ENCODE data around the gene EME1.
"Not testable (repeated sequence)": the region's sequence is repeated elsewhere in the genome, so short reads cannot be mapped to it uniquely, and the experiment has no call there.

The EME1 gene

DNA sequence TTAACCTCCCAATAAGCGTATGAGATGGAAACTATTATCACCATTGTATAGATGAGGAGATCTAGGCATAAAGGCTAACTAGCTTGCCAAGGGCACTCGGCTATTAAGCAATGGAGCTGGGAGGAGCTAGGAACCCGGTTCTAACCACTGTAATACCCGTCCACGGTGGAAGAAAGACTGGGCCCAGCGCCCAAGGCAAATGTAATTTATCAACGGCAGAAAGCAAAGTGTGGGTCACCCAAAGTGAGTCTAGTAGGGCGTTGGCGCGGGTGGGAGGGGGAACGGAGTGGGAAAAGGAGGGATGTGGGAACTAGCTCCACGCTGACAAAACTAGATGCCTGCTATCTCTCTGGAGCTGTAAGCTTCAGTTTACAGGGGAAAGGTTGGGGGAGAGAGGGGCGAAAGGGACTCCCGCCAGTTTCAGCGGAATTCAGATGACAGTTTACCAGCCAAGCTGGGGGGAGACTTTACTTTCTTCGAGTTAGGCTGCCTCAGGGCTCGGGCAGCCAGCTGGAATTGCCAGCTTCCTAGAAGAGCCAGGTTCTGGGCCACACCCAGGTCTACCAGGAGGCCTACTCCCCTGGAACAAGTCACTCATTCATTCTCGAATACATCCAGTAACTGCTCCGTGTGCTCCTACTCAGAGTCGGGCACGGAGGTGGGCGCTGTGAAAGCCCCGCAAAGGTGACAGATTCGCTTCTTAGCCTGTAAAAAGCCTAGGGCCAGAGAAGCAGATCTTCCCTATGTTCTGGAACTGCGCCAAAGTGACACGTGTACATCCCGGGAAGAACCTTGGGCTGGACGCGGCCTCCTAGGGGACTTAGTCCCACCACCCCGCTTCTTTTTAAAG lies 23.5 kb downstream of the EME1 start:
- peak; percentile 69 for DNase-seq

DNA sequence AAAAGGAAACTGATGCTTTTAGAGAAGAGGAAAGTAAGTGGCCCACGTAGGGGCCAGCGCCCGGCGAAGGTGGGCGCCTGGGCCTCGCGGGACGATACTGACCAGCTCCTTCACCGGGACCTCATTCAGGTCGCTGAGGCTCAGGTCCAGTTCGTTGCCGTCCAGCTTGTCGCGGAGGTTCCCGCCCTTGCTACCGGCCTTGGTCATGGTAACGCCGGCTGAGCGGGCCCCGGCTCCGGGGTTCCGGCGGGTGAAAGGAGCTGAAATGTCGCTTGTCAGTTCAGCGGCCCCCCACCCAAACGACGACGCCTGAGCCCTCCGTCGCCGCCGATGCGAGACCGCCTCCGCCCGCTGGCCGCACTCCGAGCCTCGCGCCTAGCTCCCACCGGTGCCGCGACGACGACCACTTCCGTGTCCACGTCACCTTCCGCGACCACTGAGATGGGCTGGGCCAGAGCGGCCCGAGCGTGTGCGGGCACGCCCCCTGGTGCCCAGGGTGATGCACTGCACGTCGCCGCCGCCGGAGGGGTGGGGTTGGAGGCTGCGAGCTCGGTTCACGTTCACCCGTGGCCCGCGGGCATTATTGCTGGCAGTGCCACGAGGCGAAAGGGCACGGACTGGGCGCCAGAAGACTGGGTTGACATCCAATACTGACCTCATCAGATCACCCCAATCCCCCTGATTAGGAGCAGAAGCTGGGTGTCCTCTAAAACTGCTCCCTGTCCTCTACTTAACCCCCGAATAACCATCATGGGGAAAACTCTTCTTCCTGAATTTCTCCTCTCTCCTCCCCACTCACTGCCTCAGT lies 24.3 kb downstream of the EME1 start, which contains the start of gene LRRC59:
TSS of gene LRRC59 (minus strand) at position 413 of the 808 bp plus-strand sequence. CDS start at position 207, 206 bp downstream.
- peak; percentile 81 for DNase-seq

DNA sequence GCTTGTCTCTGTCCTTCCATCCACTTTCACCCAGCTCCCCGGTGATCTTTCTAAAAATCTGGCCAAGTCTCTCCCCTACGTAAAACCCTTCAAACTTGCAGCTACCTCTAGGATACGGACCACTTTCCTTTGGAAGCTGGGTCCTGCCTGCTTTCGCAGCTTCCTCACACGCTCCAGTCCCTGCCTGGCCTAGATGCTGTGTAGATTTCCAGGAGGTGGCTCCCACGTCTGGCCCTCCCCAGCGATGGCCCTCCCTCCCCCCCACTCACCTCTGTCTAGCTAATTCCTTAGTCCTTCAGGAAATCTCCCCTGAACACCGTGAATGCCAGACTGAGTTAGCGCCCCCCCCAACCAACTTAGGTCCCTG lies 24.9 kb downstream of the EME1 start:
- DNase-seq, result no peak

DNA sequence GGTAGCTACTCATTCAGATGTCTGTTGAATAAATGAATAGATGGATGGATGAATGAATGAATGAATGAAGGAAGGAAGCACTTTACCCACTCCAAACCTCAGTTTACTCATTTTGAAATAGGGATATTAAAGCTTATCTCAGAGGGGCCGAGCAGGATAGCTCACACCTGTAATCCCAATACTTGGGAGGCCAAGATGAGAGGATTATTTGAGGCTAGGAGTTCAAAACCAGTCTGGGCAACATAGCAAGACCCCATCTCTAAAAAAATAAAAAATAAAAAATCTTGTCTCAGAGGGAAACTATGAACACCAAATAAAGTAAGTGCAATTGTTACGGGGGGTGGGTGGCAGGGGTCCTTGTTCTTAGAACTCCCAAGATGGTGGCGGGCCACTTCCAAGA lies 25.6 kb downstream of the EME1 start:
- DNase-seq, result not testable (repeated sequence)

DNA sequence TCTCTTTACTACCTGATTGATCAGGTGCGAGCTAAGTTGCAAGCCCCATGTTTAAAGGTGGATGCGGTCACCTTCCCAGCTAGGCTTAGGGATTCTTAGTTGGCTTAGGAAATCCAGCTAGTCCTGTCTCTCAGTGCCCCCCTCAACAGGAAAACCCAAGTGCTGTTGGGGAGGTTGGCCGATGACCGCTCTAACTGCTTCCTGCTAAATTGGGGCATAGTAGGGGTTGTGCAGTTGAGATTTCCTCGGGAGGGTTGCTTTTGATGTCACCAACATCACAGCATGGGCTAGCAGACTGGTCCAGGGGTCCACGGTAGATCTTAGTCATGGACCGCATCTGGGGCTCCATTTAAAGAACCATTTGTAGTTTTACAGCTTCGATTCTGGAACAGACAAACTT lies 26.6 kb downstream of the EME1 start:
- not testable (repeated sequence) for DNase-seq

DNA sequence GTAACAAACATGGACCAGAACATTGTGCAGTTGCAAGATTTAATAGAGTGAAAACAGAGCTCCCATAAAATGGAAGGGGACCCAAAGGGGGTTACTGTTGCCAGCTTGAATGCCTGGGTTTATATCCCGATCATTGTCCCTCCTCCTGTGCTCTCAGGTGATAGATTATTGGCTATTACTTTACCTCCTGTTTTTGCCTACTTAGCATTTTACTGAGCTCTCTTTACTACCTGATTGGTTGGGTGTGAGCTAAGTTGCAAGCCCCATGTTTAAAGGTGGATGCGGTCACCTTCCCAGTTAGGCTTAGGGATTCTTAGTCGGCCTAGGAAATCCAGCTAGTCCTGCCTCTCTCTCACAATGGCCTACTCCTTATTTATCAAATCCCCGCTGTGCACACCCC lies 32.3 kb downstream of the EME1 start:
- not testable (repeated sequence) for DNase-seq

DNA sequence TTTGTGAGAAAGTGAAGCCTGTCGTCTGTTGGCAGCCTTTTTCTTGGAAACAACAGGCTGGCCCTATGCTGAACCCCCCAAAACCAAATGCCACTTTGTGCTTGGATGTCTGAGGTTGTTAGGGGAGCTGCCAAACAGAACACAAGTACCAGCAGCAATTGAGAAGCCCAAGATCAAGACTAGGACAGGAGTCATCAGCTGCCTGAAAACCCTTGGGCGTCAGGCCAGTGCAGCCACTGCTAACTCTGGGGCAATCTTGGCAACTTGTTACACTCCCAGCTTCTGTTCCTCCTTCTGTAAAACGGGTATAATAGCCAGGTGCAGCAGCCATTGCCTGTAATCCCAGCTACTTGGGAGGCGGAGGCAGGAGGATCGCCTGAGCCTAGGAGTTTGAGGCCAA lies 33.5 kb downstream of the EME1 start:
- no peak for DNase-seq

DNA sequence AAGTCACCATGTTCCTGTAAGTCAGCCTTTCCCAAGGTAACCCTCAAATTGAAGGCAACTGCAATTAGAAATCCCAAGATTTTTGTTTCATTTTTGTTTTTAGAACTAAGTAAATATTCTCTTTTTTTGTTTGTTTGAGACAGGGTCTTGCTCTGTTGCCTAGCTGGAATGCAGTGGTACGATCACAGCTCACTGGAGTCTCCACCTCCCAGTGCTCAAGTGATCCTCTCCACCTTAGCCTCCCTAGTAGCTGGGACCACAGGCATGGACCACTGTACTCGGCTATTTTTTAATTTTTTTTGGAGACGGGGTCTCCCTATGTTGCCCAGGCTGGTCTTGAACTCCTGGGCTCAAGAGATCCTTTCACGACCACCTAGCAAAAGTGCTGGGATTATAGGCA lies 34.9 kb downstream of the EME1 start:
- no peak for DNase-seq

DNA sequence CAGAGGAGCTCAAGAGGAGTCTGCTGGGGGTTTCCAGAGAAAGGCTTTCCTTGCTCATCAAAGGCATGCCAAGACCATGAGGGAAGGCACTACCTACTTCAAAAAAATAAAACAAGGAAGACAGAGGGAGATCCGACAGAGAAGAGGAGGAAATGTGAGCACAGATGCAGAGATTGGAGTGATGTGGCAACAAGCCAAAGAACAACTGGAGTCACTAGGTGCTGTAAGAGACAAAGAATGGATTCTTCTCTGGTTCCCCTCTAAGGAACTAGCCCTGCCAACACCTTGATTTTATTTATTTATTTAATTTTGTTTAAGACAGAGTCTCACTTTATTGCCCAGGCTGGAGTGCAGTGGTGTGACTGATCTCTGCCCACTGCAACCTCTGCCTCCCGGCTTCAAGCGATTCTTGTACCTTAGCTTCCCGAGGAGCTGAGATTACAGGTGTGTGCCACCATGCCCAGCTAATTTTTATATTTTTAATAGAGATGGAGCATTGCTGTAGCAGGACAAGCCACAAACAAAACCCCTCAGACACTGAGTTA lies 39.2 kb downstream of the EME1 start:
- no peak for DNase-seq

DNA sequence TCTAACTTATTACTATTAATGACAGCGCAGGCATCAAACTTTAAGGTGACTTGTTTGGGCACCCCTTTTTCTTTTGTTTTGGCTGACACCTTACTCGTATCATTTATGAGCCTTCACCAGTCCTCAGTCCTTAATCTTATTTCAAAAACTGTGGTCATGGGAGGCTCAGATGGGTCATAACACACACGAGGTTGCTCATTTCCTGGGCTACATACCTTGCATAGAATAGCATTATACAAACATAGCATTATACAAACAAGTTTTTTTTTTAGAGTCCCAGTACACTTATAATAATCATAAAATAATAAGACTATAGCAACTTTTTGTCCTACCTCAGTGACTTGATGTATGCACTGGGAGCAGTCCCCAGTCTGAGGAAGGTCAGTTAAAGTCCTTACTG lies 41.8 kb downstream of the EME1 start:
- DNase-seq, result no peak

DNA sequence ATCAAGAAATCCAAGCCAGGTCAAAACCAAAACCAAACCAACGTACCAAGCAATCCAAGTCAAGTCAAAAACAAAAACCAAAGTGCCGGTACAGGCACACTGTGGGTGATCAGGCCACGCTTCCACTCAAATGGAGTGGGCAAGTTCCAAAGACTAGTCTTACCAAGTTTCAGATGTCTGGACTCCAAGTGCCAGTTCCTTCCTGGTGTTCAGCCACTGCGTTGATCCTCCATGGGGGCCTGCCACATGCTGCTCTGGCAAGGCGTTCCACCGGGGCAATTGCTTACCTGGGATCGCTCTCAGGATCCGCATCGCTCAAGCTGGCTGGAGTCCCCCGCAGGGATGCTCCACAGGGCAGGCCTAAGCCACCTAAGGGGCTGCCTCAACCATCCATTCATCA lies 46.5 kb downstream of the EME1 start:
- not testable (repeated sequence) for DNase-seq

DNA sequence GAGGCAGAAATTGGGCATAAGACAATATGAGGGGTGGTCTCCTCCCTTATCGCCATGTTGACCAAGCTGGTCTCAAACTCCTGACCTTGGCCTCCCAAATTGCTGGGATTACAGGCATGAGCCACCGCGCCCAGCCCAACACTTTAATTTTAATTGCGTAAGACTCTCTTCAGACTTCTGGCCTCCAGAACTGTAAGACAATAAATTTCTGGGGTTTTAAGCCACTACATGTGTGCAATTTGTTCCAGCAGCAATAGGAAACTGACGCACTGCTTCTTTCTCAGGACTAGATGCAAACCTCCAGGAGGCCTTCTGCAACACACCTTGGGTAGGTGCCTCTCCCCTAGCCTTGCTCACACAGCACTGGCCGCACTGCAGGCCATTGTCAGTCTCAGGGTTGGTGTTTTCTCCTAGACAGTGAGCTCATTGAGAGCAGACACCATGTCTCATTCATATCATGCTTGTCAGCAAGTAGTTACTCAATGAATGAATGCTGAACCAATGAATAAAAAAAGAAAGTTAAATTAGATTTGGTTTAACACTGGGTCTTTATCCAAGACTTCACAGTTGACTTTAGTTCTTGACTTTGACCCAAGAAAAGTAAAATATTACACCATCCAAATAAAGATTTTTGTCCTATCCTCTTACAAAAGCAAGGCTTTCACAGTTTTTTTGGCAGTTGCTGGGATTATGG lies 47.5 kb downstream of the EME1 start:
- no peak for DNase-seq

DNA sequence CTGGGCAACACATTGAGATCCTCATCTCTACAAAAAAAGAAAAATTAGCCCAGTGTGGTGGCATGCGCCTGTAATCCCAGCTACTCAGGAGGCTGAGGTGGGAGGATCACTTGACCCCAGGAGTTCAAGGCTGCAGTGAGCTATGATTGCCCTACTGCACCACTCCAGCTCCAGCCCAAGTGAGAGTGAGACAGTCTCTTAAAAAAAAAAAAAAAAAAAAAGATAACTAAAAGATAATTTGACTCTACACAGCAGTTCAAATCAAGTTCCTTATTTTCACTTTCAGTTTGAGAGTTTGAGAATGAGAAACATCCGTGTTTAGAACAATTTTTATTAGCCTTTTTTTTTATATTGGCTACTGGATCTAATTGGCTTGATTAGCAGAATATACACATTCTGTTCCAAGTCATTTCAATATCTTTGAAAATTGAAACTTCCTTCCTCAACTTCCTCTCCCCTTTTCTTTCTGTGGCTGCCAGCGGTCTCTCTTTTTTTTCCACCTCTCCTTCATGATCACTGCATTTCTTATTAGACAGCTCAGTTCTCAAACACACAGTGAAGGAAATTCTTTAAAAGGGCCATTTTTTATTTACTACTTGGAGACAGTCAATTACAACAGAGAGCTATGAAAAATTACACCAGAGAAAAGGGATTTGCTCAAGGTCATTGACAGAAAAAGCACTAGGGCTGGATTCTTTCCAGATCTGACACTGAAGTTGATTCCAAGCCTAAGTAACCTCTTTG lies 48.5 kb downstream of the EME1 start:
- DNase-seq, result no peak

DNA sequence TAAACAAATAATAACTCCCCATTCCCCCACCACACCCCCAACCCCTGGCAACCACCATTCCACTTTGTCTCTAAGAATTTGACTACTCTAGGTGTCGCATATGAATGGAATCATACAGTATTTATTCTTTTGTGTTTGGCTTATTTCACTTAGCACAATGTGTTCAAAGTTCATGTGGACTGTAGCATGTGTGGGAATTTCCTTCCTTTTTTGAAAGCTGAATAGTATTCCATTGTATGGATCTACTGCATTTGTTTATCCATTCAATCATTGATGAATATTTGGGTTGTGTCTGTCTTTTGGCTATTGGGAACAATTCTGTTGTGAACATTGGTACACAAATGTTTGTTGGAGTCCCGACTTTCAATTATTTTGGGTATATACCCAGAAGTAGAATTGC lies 49.7 kb downstream of the EME1 start:
- DNase-seq, result no peak

DNA sequence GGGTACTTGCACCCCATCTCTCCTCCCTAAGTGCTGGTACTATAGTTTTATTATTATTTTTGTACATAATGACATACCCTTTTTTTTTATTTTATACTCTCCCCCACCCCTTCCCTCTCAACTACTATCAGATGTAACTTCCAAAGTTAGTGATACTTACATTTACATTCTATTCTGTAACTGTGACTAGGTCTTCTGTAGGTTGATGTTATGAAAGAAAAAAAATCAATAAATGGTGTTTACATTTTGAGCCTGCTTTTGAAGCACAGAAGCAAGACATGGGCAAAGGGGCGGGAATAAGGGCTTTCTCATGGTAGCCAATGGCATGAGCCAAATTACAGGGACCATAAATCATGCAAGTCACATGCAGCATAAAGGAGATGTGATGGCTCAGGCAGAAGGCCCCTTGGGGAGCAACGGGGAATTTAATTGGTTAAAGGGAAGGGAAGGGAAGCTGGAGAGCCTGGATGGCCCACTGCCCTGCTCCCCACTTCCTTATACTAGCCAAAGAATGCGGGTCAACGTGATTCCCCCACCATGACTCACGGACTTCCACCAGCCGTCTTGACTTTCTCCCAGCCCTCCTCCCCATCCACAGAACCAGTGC lies 50.6 kb downstream of the EME1 start:
- DNase-seq, result peak; percentile 95

DNA sequence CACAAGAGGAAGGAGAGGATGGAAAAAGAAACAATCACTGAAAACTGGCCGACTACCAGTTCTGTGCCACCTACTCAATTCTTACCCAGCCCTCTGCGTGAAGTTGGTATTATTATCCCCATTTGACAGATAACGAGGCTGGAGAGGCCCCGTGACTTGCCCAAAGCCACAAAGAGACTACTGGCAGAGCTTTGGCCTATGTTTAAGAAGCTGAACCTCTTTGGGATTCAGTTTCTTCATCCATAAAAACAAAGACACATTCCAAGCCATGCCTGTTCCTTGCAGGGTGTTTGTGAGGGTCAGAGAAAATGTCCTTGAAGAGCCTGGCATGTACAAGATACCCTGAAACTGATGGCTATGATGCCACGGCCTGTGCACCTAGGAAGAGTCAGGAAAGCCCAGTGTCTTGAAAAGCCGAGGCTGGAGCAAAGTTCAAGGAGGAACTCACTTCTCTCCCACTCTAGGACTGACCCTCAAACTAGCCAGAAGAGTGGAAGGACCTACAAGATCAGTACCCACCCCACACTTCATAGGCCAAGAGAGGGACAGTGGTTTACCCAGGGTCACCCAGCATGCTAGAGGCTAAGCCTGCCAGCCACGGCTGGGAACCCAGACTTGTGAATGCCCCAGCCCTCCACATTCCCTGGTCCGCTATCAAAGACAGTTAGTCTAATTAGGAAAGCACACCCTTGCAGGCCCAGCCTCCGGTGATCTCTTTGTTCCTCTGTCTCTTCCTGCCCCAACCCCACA lies 51.4 kb downstream of the EME1 start:
- no peak for DNase-seq

DNA sequence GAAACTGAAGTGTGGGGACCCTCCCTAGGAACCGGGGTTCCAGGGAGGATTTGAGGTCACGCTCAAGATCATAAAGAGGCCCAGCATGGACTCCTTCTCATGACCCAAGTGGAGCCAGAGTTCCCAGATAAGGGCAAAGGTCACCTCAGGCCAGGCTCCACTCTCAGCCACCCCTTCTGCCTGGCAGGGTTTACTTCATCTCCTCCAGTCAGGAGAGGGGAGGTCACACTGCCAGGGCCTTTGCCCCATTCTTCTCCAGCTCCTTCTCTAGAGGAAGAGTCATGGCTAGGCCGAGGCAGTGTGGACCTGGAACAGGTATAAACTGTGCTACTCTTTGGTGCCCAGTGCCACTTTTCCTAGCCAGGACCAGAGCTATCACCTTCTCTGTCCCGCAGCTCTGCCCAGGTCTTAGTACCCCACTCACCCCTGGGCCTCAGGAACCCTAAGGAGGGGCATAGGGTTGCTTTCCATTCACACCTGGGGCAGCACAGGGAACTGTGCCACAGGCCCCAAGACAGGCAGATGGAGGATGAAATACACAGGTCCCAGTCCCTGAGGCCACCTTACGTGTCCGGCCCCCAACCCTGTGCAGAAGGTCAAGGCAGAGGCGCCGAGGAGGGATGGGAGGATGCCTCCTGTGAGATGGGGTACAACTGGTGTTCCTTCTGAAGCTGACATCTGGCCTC lies 52.1 kb downstream of the EME1 start:
- DNase-seq, result no peak

DNA sequence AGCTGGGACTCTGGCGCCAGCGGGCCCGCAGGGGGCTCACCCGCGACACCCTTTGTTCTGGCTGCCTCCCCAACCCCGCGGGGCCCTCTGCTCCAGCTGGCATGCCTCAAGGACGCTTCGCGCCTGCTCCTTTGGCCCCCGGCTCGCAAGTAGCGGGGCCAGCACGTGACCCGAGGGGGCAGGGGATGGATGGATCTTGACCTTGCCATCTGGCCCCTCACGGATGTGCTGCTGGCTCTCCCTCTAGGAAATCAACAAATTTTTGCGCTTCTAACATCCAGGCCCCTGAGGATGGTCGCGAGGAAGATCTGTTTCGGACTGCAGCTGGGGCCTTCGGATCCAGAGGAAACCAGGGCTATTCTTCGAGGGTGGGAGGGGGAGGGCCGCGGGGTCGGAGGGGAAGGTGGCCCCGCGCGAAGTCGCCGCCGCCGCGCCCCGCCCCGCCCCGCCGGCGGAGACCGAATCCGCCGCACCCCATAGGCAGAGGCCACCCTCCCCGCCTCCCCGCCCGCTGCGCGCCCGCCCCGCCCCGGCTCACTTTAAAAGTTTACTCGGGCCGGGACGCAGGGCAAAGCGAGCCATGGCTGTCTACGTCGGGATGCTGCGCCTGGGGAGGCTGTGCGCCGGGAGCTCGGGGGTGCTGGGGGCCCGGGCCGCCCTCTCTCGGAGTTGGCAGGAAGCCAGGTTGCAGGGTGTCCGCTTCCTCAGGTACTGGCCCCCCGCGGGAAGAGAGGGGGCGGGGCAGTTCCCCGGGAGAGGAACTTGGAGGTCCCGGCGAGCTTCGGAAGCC lies 52.8 kb downstream of the EME1 start, which contains the start of gene ACSF2:
TSS of gene ACSF2 (plus strand) at position 537 of the 790 bp plus-strand sequence. CDS start at position 581, 44 bp downstream.
- peak; percentile 62 for DNase-seq

DNA sequence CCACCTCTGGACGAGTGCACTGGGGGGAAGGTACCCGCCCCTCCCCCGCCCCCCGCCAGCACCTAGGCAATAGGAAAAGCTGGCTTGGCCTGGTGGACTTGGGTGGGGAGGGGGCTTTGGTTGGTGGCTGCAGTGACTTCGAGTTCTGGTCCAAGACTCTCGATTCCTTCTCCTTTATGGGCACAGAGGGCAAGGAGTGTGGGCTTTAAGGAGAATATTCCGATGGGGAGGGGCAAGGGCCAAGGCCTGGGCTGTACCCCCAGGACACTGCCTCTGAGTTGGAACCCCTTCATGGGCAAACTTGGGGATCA lies 53.4 kb downstream of the EME1 start:
- DNase-seq, result no peak
